Prostate gland (tissue), 2 donors: ENCODE data around the gene UGT1A3. TPM values are rescaled to one million over a fixed set of nuclear protein-coding genes. Genes with fewer than 3 reads are reported as not detected.

Experiments
- DNase-seq: peaks from one replicate; pipeline ENCODE4 v3.0.0-alpha.2; 2019; ENCODE audit warnings: low spot score
- H3K27ac ChIP-seq, 2 donors: fragments of 200-600 bp; sonication (generic); 2 replicates each; pipeline ENCODE4 v1.5.1; 2017 to 2019
- H3K27me3 ChIP-seq: fragments of 200-600 bp; sonication (generic); replicated peaks from 2 replicates; pipeline ENCODE4 v1.5.1; 2019; ENCODE audit not compliant: insufficient read depth
- H3K36me3 ChIP-seq, 2 donors: fragments of 200-600 bp; sonication (generic); 1 replicate in 1 of 2; 2 replicates in 1 of 2; pipeline versions ENCODE4 v1.5.1 to v1.8.1; 2017 to 2019
- H3K4me1 ChIP-seq: fragments of 200-600 bp; sonication (generic); replicated peaks from 2 replicates; pipeline ENCODE4 v1.5.1; 2019
- H3K4me3 ChIP-seq, 2 donors: fragments of 200-600 bp; sonication (generic); 2 replicates each; pipeline ENCODE4 v1.5.1; 2017 to 2019
- H3K9me3 ChIP-seq: fragments of 200-600 bp; sonication (generic); 2 replicates; pipeline ENCODE4 v1.5.1; 2017
- POLR2A ChIP-seq: fragments of 450-650 bp; IDR thresholded peaks from one replicate; pipeline ENCODE4 v1.6.1; 2016; ENCODE audit warnings: antibody characterized with exemption, mild to moderate bottlenecking
- POLR2AphosphoS5 ChIP-seq: sonication (generic); formaldehyde crosslinking; IDR thresholded peaks from one replicate; pipeline ENCODE4 v1.6.1; 2017; ENCODE audit warnings: antibody characterized with exemption
- WGBS: methylation state at CpG from one replicate; pipeline ENCODE4 v1.1.5; 2018; 5-methylcytosine and 5-hydroxymethylcytosine counted together
- intact Hi-C: fragments of 100-400 bp; cut with DNase I; formaldehyde crosslinking; loops from one replicate; pipeline ENCODE4 v1.14.2; 2022
- total RNA-seq, 2 donors: library from RNA; depleted of rRNA; stranded (reverse); fragments of >200 nt; gene quantifications; one replicate each; pipeline ENCODE4 v1.1.0, GENCODE V29; 2016
- TF ChIP-seq, protein P1 (sequence below), 4 experiments: fragments of 200-600 bp in 2 of 4; fragments of 450-650 bp in 2 of 4; sonication (generic) in 2 of 4; IDR thresholded peaks; 1 replicate in 3 of 4; 2 replicates in 1 of 4; pipeline ENCODE4 v1.5.1; 2016 to 2019; ENCODE audit warnings: antibody characterized with exemption in 4 of 4, mild to moderate bottlenecking in 2 of 4, moderate library complexity in 2 of 4

The UGT1A3 gene
- total RNA-seq, 2 donors from 2014 or later = 0.64 TPM; not detected in 1

DNA sequence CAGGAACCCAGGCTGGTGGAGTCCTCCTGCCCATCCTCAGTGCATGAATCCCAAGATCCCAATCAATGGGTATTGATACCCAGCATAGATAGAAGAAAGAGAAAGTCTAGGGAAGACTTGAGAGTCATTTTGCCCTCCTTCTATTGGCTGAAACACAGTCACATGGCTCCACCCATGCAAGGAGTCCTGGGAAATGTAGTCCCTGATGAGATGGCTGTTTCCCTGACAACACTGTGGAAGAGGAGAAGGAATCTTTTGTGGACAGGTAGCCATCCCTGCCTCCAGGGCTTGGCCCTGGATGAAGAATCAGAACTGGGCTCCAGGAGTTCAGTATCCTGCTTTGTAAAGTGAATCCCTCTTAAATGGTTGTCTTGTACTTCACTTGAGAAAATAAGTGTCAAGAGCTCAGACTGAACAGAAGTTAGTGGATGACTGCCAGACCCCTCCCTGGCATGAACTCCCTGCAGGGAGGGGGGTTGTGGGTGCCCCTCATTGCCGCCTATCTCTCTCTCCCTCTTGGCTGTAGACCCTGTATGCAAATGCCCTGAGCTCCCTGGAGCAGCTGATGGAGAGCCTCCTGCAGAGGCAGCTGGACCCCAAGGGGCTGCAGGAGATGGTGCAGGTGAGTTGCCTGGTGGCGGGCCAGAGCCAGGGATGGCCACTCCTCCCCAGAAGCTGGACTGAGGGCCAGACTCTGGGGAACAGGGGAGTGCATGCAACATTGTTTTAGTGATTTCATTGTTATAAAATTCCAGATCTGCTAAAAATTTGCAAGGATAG is 85.4 kb downstream of the UGT1A3 start:
- 36% methylated on average over 2 of the region's 2 CpGs for WGBS
- H3K36me3 ChIP-seq = no peaks in the 10 kb centered on the region
- no peak overlapping the region for H3K4me3 ChIP-seq
- no peaks in the 10 kb centered on the region for H3K27me3 ChIP-seq
- H3K9me3 ChIP-seq = no peaks in the 10 kb centered on the region
- TF ChIP-seq, protein P1, sequence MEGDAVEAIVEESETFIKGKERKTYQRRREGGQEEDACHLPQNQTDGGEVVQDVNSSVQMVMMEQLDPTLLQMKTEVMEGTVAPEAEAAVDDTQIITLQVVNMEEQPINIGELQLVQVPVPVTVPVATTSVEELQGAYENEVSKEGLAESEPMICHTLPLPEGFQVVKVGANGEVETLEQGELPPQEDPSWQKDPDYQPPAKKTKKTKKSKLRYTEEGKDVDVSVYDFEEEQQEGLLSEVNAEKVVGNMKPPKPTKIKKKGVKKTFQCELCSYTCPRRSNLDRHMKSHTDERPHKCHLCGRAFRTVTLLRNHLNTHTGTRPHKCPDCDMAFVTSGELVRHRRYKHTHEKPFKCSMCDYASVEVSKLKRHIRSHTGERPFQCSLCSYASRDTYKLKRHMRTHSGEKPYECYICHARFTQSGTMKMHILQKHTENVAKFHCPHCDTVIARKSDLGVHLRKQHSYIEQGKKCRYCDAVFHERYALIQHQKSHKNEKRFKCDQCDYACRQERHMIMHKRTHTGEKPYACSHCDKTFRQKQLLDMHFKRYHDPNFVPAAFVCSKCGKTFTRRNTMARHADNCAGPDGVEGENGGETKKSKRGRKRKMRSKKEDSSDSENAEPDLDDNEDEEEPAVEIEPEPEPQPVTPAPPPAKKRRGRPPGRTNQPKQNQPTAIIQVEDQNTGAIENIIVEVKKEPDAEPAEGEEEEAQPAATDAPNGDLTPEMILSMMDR (IDR thresholded peaks at IDR 0.05) = no peak
- TF ChIP-seq POLR2A (no peak), POLR2AphosphoS5 (no peak)
- no peak overlapping the region for H3K27ac ChIP-seq
- no peaks in the 10 kb centered on the region for H3K4me1 ChIP-seq
- intact Hi-C loops = no loop called here
- no peak for DNase-seq

DNA sequence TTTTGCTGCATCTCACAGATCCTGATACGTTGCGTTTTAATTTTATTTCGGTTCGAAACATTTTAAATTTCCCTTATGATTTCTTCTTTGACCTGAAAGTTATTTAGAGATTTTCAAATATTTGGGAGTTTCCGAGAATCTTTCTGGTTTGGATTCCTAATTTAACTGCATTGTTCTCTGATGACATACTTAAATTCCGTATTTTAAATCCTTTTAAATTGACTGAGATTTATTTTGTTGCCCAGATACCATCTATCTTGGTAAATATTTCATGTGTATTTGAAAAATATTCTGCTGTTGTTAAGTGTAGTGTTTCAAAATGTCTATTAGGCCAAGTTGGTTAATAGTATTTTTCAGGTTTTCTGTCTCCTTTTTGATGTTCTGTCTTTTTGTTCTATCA is 87.0 kb downstream of the UGT1A3 start:
- no peak for DNase-seq
- no peaks in the 10 kb centered on the region for H3K27me3 ChIP-seq
- H3K4me1 ChIP-seq = no peaks in the 10 kb centered on the region
- no peak for TF ChIP-seq POLR2AphosphoS5
- TF ChIP-seq, protein P1 (IDR thresholded peaks at IDR 0.05) = no peak
- no peak for TF ChIP-seq POLR2A
- H3K36me3 ChIP-seq = no peaks in the 10 kb centered on the region
- WGBS = 77% methylated on average over 6 of the region's 6 CpGs
- no peak overlapping the region for H3K4me3 ChIP-seq
- no peak overlapping the region for H3K27ac ChIP-seq
- no peaks in the 10 kb centered on the region for H3K9me3 ChIP-seq
- intact Hi-C loops = no loop called here

DNA sequence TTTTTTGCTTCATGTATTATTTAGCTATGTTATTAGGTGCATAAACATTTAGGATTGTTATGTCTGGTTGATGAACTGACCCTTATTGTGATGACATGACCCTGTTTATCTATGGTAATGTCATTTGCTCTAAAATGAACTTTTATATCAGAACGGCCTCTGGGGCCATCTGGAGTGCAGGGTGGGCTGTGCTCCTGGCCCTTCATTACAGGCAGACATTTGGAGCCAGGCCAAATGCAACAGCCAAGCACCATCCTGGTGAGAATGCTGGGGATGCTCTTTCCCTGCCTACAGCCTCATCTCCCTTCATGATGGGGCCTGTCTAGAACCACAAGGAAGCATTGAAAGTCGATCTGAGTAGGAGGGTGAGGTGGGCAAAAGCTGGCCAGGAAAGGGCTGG is 87.5 kb downstream of the UGT1A3 start:
- Histone ChIP-seq H3K27me3 (no peaks in the 10 kb centered on the region), H3K4me3 (no peak overlapping the region), H3K36me3 (no peaks in the 10 kb centered on the region), H3K4me1 (no peaks in the 10 kb centered on the region), H3K9me3 (no peaks in the 10 kb centered on the region), H3K27ac (no peak overlapping the region)
- TF ChIP-seq POLR2A (no peak), POLR2AphosphoS5 (no peak)
- TF ChIP-seq, protein P1 (IDR thresholded peaks at IDR 0.05) = no peak
- intact Hi-C loops = no loop called here
- DNase-seq = no peak
- WGBS = 33% methylated on average over 2 of the region's 2 CpGs

DNA sequence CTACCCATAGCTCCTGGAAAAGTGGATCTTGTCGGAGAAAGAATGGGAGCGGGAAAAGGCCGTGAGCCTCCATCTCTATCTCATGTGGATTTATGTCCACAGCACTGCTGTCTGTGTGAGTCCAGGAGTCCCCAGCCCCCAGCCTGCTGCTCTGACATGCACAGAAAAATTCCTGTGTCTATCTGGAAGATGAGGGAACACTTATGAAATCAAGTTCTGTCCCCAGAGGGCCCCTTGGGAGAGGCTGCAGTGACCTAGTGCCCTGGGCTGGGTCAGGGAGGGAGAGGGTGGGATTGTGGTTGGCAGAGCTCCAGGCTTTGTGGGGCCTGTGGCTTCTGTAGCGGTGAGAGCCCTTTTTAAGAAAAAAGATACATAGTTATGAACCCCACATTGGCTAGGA is 87.9 kb downstream of the UGT1A3 start:
- intact Hi-C loops = no loop called here
- TF ChIP-seq POLR2AphosphoS5 (no peak), POLR2A (no peak)
- TF ChIP-seq, protein P1 (IDR thresholded peaks at IDR 0.05) = no peak
- Histone ChIP-seq H3K4me3 (no peak overlapping the region), H3K9me3 (no peaks in the 10 kb centered on the region), H3K36me3 (no peaks in the 10 kb centered on the region), H3K27me3 (no peaks in the 10 kb centered on the region), H3K4me1 (no peaks in the 10 kb centered on the region), H3K27ac (no peak overlapping the region)
- WGBS = 82% methylated on average over 4 of the region's 4 CpGs
- no peak for DNase-seq

GRCh38 chr2:233817361-233817911 is 88.6 kb downstream of the UGT1A3 start:
- intact Hi-C loops = no loop called here
- H3K36me3 ChIP-seq = no peaks in the 10 kb centered on the region
- H3K9me3 ChIP-seq = no peaks in the 10 kb centered on the region
- WGBS = 81% methylated on average over 3 of the region's 3 CpGs
- H3K27me3 ChIP-seq = no peaks in the 10 kb centered on the region
- no peaks in the 10 kb centered on the region for H3K4me1 ChIP-seq
- H3K27ac ChIP-seq = no peak overlapping the region
- no peak overlapping the region for H3K4me3 ChIP-seq
- DNase-seq = no peak
- TF ChIP-seq, protein P1 (IDR thresholded peaks at IDR 0.05) = no peak
